Endometrial microvascular endothelial cells (primary cell): Measurements from ENCODE around the gene NOL3. TPM values are rescaled to one million over a fixed set of nuclear protein-coding genes. Genes with fewer than 3 reads are reported as not detected.

Source experiments
- in situ Hi-C: cut with HindIII; loops from 2 replicates; pipeline ENCODE4 v1.10.0; 2017; ENCODE audit warnings: low sequenced_read_pairs, low pct_unique_long_range_greater_than_20kb; ENCODE audit errors: inconsistent ontology term
- total RNA-seq: library from RNA; depleted of rRNA; stranded (reverse); fragments of >200 nt; gene quantifications from one replicate; pipeline ENCODE4 v1.2.3, GENCODE V29; 2015; ENCODE audit errors: inconsistent ontology term

Gene NOL3
- total RNA-seq, 1 donor from 2014 or later: 37.5 TPM

GRCh38 chr16:67198238-67198734, 27.9 kb downstream of the NOL3 start:
- in situ Hi-C loops: no loop called here

GRCh38 chr16:67199011-67199807, 28.9 kb downstream of the NOL3 start, which contains the start of gene ELMO3:
TSS of gene ELMO3 (plus strand) at chr16:67199131. CDS start at chr16:67199327, 196 bp downstream.
- in situ Hi-C loops: no loop called here

- in situ Hi-C loops: no loop called here
These were observed 29.5 kb downstream of the NOL3 start for GRCh38 chr16:67199808-67200198.

GRCh38 chr16:67200491-67200890, 30.2 kb downstream of the NOL3 start:
- in situ Hi-C loops: no loop called here

GRCh38 chr16:67201411-67202345, 31.3 kb downstream of the NOL3 start:
- in situ Hi-C loops: no loop called here

- in situ Hi-C loops: no loop called here
These were observed 32.1 kb downstream of the NOL3 start for GRCh38 chr16:67202426-67202825.

- in situ Hi-C loops: no loop called here
These were observed 32.7 kb downstream of the NOL3 start for GRCh38 chr16:67202956-67203493.

- in situ Hi-C loops: no loop called here
These were observed 33.7 kb downstream of the NOL3 start for GRCh38 chr16:67204076-67204475.

GRCh38 chr16:67206129-67206837, 35.9 kb downstream of the NOL3 start:
- in situ Hi-C loops: no loop called here

- in situ Hi-C loops: no loop called here
These were observed 36.5 kb downstream of the NOL3 start for GRCh38 chr16:67206838-67207248.

- in situ Hi-C loops: no loop called here
These were observed 37.1 kb downstream of the NOL3 start for GRCh38 chr16:67207249-67208091.

GRCh38 chr16:67208154-67208896, 38.0 kb downstream of the NOL3 start:
- in situ Hi-C loops: no loop called here

- in situ Hi-C loops: no loop called here
These were observed 39.2 kb downstream of the NOL3 start for GRCh38 chr16:67209565-67209964.

GRCh38 chr16:67210069-67210937, 40.0 kb downstream of the NOL3 start:
- in situ Hi-C loops: no loop called here

- in situ Hi-C loops: no loop called here
These were observed 41.3 kb downstream of the NOL3 start for GRCh38 chr16:67211674-67212073.

GRCh38 chr16:67212766-67213165, 42.4 kb downstream of the NOL3 start:
- in situ Hi-C loops: no loop called here
